ENCODE data around the gene ZBTB45. TPM values are rescaled to one million over a fixed set of nuclear protein-coding genes. Genes with fewer than 3 reads are reported as not detected.

ZBTB45 gene
- total RNA-seq, 2 donors from 2014 or later = 11.8 to 12.1 TPM

DNA sequence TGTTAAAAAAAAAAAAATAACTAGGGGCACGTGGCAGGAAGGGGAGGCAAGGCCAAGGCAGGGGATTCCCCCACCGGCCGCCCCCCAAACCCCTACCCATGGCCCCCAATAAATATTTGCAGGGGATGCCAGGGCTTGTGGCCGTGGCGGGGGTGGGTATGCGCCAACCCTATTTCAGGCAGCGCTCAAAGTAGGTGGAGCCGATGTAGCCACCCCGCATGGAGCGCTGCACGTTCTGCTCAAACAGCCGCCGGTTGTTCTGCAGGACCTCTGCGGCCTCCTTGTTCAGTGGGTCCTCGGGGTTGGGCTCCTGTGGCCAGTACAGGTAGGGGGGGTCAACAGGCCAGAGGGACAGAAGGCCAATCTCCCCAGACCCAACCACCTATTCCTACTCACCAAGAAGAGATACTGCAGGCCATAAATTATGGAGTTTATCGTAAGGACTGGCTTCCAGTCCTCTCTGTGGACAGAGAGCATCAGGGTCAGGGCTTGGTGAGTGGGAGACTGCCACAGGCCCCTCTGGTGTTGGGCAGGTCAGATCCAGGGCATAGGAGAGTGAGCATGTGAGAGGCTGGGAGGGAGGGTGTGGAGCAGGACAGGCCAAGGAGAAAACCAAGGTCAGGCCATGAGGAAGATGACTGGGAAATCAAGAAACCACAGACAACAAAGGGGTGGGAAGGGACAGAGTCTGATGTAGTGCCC lies 36.5 kb upstream of the ZBTB45 start:
- intact Hi-C loops (cut with DNase I) = no loop called here
- DNase-seq (ENCODE audit: low spot score) = peak; percentile 69

GRCh38 chr19:58555369-58555885 lies 35.8 kb upstream of the ZBTB45 start:
- intact Hi-C loops (cut with DNase I) = no loop called here
- peak; percentile 76 for DNase-seq (ENCODE audit: low spot score)

DNA sequence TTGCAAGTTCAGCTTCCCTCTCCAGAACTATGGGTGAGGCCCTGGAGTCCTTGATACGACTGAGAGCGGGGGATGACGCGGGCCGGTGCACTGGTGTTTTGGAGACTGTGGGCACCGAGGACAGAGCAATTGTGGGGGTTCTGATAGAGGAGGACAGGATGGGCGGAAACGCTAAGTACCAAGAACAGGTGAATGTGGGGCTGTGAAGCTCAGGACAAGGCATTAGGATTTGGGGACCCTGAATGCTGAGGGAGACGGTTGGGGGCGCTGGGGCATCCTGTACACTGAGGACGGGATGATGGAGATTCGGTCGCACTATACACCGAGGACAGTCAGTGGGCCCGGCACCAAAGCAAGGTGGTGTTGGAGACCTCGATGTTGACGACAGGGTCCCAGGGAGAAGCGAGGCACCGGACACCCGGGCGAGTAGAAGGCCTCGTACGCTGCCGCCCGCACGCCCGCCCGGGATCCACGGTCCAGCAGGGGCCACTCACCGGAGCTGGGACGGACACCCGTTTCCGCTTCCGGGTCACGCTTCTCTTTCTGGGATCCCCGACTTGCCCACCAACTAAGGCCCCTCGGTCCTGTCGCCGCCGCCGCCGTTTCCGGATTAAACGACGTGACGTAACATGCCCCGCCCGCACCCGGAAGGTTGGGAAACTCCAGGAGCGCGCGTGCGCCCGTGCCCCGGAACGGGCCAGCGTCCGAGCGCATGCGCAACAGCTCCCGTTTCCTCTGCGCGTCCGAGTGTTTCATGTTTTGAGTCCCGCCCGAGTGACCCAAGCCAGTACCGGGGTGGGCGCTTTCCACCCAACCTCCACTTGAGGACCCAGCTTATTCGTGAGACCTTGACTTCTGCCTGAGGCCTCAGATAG lies 35.1 kb upstream of the ZBTB45 start, which contains the start of gene CHMP2A:
Gene CHMP2A, minus strand, starts transcription at position 612 of the 875 bp plus-strand sequence. CDS start 893 bp downstream, outside the sequence.
- DNase-seq (ENCODE audit: low spot score) = peak; percentile 100
- intact Hi-C loops (cut with DNase I) = no loop called here

GRCh38 chr19:58553799-58554493 lies 34.3 kb upstream of the ZBTB45 start:
- peak; percentile 73 for DNase-seq (ENCODE audit: low spot score)
- intact Hi-C loops (cut with DNase I) = no loop called here

- intact Hi-C loops (cut with DNase I) = no loop called here
- no peak for DNase-seq (ENCODE audit: low spot score)
Observed at GRCh38 chr19:58552655-58553054, 33.0 kb upstream of the ZBTB45 start.

DNA sequence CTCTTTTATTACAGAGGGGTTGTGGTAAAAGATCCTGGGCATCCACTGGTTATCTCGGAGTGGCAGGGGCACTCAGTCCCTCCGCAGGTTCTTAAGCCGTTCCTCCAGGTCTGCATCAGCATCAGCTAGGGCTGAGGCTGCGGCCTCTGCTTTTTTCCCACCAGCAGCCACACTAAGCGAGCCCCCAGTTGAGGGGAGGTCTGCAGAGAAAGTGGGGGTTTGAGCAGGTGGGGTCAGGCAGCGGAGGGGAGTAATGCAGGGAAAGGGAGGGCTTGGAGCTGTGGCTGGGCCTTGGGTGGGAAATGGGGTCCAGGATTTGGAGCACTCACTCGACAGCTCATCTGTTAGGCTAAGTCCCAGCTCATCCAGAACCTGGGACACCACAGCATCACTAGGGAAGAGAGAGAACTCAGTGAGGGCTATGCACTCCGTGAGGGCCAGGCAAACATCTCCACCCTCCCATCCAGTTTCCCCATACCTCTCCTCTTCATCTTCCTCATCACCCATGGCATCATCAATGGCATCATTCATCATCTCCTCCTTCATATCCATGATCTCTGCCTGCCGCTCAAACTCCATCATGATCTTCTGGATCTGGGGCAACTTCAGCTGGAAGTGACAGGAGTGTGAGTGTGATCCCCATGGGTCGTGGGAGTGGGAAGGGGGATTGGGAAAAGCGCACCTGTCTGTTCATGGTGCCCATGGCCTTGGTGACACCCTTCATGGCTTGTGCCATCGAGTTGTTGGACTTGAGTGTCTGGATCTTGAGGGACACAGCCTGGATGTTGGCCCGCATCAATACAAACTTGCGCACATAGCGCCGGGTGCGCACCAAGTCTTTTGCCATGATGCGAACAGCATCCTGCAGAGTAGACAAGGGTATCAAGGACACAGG lies 32.2 kb upstream of the ZBTB45 start:
- intact Hi-C loops (cut with DNase I) = no loop called here
- no peak for DNase-seq (ENCODE audit: low spot score)

GRCh38 chr19:58551123-58551497 lies 31.5 kb upstream of the ZBTB45 start:
- no peak for DNase-seq (ENCODE audit: low spot score)
- intact Hi-C loops (cut with DNase I) = no loop called here

DNA sequence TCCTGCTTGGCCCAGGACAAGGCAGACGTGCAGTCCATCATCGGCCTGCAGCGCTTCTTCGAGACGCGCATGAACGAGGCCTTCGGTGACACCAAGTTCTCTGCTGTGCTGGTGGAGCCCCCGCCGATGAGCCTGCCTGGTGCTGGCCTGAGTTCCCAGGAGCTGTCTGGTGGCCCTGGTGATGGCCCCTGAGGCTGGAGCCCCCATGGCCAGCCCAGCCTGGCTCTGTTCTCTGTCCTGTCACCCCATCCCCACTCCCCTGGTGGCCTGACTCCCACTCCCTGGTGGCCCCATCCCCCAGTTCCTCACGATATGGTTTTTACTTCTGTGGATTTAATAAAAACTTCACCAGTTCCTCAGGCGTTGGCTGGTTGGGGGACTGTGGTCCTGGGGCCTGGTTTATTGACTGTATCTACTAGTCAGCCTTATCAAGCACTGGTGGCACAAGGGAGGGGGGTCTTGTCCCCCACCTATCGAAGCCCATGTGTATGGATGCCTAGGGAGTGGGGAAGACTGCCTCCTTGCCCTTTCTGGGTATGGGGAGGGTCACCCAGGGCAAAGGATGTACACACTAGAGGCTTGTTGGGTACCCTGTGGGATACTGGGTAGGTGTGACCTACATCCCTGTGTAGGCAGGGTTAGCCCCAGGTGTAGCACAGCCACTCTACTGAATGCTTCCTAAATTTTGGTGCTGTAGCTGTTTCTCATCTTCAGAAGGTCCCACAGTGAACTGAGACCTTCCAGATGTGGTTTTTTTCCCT lies 30.9 kb upstream of the ZBTB45 start:
- intact Hi-C loops (cut with DNase I) = no loop called here
- DNase-seq (ENCODE audit: low spot score) = no peak

DNA sequence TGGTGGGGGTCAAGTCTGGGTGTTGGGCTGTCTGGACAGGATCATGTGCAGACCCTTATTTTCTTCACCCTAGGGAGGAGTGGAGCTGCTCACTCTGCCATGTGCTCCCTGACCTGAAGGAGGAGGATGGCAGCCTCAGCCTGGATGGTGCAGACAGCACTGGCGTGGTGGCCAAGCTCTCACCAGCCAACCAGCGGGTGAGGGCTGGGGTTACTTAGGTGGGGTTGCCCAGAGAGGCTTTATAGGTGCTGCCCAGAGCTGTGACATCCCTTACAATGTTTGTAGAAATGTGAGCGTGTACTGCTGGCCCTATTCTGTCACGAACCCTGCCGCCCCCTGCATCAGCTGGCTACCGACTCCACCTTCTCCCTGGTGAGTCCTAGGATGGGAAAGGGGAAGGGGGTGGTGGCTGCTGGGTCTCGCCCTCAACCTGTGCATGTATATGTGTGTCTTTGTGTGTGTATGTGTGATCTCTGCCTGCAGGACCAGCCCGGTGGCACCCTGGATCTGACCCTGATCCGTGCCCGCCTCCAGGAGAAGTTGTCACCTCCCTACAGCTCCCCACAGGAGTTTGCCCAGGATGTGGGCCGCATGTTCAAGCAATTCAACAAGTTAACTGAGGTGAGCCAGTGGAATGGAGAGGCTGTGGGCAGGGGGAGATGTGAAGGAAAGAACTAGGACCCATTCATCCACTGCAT lies 30.2 kb upstream of the ZBTB45 start:
- intact Hi-C loops (cut with DNase I) = no loop called here

GRCh38 chr19:58548859-58549663 lies 29.5 kb upstream of the ZBTB45 start:
- intact Hi-C loops (cut with DNase I) = no loop called here
- no peak for DNase-seq (ENCODE audit: low spot score)

More for the DNA sequence above, 30.2 kb upstream of the ZBTB45 start:
- DNase-seq (ENCODE audit: low spot score) = no peak

- intact Hi-C loops (cut with DNase I) = no loop called here
- no peak for DNase-seq (ENCODE audit: low spot score)
Observed at GRCh38 chr19:58547323-58548312, 28.0 kb upstream of the ZBTB45 start.

GRCh38 chr19:58546019-58546530 lies 26.5 kb upstream of the ZBTB45 start:
- no peak for DNase-seq (ENCODE audit: low spot score)
- intact Hi-C loops (cut with DNase I) = no loop called here

DNA sequence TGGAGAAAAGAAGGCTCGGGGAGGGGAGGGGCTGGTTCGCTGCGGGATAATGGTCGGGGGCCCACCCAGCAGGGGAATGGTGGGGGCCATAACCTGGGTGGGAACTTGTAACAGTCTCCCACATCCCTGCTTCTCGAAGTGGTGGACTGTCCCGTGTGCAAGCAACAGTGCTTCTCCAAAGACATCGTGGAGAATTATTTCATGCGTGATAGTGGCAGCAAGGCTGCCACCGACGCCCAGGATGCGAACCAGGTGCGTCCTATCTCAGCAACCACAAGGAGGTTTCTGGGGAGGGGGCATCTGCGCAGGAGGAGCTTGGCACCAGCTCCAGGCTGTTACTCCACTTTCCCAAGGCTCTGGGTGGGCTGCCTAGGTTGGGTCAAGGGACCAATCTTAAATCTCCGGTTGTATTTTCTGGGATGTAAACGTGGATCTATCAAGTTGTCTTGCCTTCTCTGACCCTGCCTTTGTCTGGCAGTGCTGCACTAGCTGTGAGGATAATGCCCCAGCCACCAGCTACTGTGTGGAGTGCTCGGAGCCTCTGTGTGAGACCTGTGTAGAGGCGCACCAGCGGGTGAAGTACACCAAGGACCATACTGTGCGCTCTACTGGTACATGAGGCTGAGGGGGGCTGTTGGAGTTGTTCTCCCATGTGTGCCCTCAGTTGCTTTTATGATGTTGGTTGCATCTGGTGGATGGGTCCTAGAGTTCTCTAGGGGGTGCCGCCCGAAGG lies 25.8 kb upstream of the ZBTB45 start:
- DNase-seq (ENCODE audit: low spot score) = no peak
- intact Hi-C loops (cut with DNase I) = no loop called here

- intact Hi-C loops (cut with DNase I) = no loop called here
- no peak for DNase-seq (ENCODE audit: low spot score)
Observed at GRCh38 chr19:58544591-58545285, 25.1 kb upstream of the ZBTB45 start.
